Neural crest cell (in vitro differentiated cells): ENCODE data around the gene EHD1. TPM values are rescaled to one million over a fixed set of nuclear protein-coding genes. Genes with fewer than 3 reads are reported as not detected.

Experiments used
- DNase-seq: peaks from one replicate; pipeline ENCODE4 v3.0.0; 2021; ENCODE audit warnings: low read depth, mixed read lengths, low spot score
- H3K27ac Mint-ChIP-seq: one replicate; pipeline ENCODE4 v1.8.0; 2021; ENCODE audit warnings: mild to moderate bottlenecking, mixed read lengths; ENCODE audit not compliant: unreplicated experiment
- H3K27me3 Mint-ChIP-seq: 2 replicates; pipeline ENCODE4 v1.8.0; 2021; ENCODE audit warnings: low read depth, mild to moderate bottlenecking, mixed read lengths
- H3K36me3 Mint-ChIP-seq: 2 replicates; pipeline ENCODE4 v1.8.0; 2021; ENCODE audit warnings: low read depth, mild to moderate bottlenecking, mixed read lengths
- H3K4me1 Mint-ChIP-seq: 2 replicates; pipeline ENCODE4 v1.8.0; 2021; ENCODE audit warnings: mixed read lengths
- H3K4me3 Mint-ChIP-seq: one replicate; pipeline ENCODE4 v1.8.0; 2021; ENCODE audit warnings: mild to moderate bottlenecking, mixed read lengths
- H3K9me3 Mint-ChIP-seq: 2 replicates; pipeline ENCODE4 v1.8.0; 2021; ENCODE audit warnings: mixed read lengths
- total RNA-seq: library from RNA; stranded (reverse); gene quantifications from 2 replicates; pipeline ENCODE4 v1.2.1, GENCODE V29; 2021
- TF ChIP-seq, protein P1 (sequence below): fragments of 200-600 bp; sonication (generic); conservative IDR thresholded peaks from 2 replicates; pipeline ENCODE4 v1.5.0; 2021; ENCODE audit warnings: antibody characterized with exemption, mild to moderate bottlenecking

Gene EHD1
- total RNA-seq, 1 donor from 2014 or later = 74.2 TPM

DNA sequence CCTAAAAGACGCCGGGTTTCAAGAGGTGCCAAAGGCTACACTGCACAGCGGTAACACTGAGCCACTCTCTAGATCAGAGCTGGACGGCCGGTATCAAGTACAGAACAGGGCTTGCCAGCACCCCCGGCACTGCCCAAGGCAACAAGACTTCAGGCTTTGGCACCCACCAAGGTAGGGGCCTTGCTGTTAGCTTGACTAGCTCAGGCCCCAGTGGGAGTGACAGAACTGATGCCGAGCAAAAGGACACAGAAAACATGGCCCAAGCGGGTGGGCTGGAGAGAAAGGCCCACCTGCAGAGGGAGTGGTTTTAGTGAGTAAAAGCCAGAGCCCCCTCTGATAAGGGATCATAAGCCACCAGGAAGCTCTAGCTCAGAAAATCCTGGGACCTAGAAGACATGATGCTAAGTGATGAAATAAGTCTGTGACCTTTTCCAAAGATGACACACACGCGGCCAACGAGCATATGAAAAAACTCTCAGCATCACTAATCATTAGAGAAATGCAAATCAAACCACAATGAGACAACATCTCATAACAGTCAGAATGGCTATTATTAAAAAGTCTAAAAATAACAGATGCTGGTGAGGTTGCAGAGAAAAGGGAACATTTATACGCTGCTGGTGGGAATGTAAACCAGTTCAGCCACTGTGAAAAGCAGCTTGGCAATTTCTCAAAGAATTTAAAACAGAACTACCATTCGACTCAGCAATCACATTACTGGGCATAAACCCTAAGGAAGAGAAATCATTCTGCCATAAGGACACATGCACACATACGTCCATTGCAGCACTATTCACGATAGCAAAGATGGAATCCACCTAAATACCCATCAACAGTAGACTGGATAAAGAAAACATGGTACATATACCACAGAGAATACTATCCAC lies 12.9 kb downstream of the EHD1 start:
- TF ChIP-seq, protein P1, sequence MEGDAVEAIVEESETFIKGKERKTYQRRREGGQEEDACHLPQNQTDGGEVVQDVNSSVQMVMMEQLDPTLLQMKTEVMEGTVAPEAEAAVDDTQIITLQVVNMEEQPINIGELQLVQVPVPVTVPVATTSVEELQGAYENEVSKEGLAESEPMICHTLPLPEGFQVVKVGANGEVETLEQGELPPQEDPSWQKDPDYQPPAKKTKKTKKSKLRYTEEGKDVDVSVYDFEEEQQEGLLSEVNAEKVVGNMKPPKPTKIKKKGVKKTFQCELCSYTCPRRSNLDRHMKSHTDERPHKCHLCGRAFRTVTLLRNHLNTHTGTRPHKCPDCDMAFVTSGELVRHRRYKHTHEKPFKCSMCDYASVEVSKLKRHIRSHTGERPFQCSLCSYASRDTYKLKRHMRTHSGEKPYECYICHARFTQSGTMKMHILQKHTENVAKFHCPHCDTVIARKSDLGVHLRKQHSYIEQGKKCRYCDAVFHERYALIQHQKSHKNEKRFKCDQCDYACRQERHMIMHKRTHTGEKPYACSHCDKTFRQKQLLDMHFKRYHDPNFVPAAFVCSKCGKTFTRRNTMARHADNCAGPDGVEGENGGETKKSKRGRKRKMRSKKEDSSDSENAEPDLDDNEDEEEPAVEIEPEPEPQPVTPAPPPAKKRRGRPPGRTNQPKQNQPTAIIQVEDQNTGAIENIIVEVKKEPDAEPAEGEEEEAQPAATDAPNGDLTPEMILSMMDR = no peak

DNA sequence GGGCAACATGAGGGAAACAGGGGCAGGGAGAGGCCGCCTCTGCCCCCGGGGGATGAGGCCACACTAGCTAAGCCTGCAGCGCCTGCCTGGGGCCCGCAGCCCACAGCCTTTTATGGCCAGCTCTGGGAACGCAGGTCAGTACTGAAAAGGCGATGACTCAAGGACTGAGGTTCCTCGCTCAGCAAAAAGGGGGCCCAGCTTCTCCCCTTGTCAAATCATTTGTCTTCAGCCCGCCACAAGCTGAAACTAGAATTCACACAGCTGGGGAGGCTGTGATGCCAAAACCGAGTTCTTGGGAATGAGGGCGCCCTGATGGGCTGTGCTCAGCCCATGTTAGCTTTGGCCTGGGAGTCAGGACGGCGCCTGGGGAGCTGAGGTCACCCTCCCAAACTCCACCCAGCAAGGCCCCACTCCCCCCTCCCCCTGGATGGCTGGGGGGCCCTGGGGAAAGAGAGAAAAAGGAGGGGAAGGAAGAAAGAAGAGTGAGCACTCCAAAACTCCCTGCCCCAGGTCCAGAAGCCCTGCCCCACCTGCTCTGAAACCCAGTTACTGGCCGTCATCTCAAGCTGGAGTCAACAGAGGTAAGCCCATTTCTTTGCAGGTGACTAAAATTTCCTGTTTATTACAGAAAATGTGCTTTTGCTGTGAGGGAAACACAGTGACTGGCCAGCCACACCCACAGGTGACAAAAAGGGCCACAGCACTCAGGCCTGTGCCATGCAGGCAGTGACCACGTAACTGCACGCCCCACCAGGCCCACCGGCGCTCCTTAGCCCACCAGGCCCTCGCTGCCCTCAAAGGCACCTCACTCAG lies 13.7 kb downstream of the EHD1 start:
- H3K27me3 Mint-ChIP-seq = no peaks in the 10 kb centered on the region
- H3K9me3 Mint-ChIP-seq = no peaks in the 10 kb centered on the region
- peaks cover 3% of the 10 kb centered on the region for H3K36me3 Mint-ChIP-seq
- H3K4me3 Mint-ChIP-seq = no peak overlapping the region
- peak overlapping the region; percentile 50 for H3K27ac Mint-ChIP-seq
- H3K4me1 Mint-ChIP-seq = peaks cover 46% of the 10 kb centered on the region
- TF ChIP-seq, protein P1 = no peak
- no peak for DNase-seq

More for the DNA sequence above, 12.9 kb downstream of the EHD1 start:
- Mint-ChIP-seq H3K36me3 (peaks cover 3% of the 10 kb centered on the region), H3K4me1 (peaks cover 52% of the 10 kb centered on the region), H3K27me3 (no peaks in the 10 kb centered on the region), H3K27ac (no peak overlapping the region), H3K4me3 (no peak overlapping the region), H3K9me3 (no peaks in the 10 kb centered on the region)
- no peak for DNase-seq

DNA sequence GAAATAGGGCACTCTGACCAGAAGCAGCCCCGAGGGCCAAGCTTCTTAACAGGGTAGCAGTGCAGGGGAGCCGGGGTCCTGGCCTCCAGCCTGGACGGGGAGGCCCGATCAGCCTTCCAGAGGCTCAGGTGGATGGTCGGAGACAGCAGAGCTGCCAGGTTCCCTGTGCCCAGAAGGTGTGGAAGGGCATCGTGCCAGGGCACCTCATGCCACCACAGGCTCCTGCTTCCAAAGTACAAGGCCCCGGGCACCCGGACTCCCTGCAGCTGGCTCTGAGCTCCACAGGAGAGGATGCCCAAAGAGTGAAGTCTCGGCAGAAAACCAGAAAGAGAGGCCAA lies 14.3 kb downstream of the EHD1 start:
- peaks cover 46% of the 10 kb centered on the region for H3K4me1 Mint-ChIP-seq
- H3K27me3 Mint-ChIP-seq = no peaks in the 10 kb centered on the region
- H3K36me3 Mint-ChIP-seq = peaks cover 3% of the 10 kb centered on the region
- no peaks in the 10 kb centered on the region for H3K9me3 Mint-ChIP-seq
- TF ChIP-seq, protein P1 = no peak
- no peak for DNase-seq
- no peak overlapping the region for H3K4me3 Mint-ChIP-seq
- H3K27ac Mint-ChIP-seq = no peak overlapping the region

DNA sequence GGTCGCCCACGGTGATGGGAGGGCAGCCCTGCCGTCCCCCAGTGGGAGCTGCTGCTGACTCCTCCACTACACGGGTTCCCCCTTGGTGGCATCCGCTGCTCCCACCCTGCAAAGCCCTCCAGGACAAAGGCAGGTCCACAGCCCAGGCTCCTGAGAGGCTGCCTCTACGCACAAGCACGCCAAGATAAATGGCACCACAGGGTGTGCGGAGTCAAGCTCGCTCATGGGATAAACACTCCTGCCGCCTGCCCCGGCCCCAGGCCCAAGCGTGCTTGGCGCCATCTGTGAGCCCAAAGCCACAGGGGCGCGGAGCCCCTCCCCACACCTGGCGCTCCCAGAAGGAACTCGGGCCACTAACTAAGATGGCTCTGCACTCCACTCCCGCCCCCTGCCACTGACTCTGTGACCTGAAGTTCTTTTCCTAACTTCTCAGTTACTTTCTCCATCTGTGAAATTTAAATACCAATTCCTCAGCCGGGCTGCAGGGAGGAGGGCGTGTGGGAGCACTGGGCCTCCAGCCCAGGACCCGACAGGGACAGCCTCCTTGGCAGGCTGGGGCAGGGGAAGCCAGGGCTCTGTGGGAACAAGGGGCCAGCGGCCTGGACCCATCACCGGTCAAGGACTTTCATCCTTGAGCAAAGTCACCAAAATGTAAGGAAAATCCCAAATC lies 14.9 kb downstream of the EHD1 start:
- peaks cover 44% of the 10 kb centered on the region for H3K4me1 Mint-ChIP-seq
- H3K27ac Mint-ChIP-seq = peak overlapping the region; percentile 91
- no peaks in the 10 kb centered on the region for H3K9me3 Mint-ChIP-seq
- H3K4me3 Mint-ChIP-seq = no peak overlapping the region
- peaks cover 3% of the 10 kb centered on the region for H3K36me3 Mint-ChIP-seq
- TF ChIP-seq, protein P1 = no peak
- H3K27me3 Mint-ChIP-seq = no peaks in the 10 kb centered on the region
- no peak for DNase-seq

DNA sequence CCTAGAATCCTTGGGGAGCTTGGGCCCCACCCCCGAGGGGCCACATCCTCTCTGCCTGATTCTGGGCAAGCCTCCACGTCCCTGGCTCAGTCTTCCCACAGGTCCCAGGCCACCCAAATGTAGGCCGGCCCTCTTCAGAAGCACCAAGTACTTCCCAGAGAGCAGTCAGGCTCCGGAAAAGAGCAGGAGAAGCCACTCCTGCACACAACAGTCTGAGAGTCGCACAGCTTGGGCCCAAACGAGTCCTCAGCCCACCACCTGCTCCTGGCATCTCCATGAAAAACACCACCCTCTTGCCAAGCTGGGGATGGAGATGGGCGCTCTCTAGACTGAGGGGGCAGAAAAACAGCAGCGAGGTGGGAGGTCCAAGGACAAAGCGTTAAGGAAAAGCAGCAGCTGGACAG lies 15.4 kb downstream of the EHD1 start:
- no peaks in the 10 kb centered on the region for H3K27me3 Mint-ChIP-seq
- H3K36me3 Mint-ChIP-seq = peaks cover 3% of the 10 kb centered on the region
- H3K27ac Mint-ChIP-seq = peak overlapping the region; percentile 67
- H3K4me1 Mint-ChIP-seq = peaks cover 41% of the 10 kb centered on the region
- H3K9me3 Mint-ChIP-seq = no peaks in the 10 kb centered on the region
- TF ChIP-seq, protein P1 = no peak
- no peak overlapping the region for H3K4me3 Mint-ChIP-seq
- DNase-seq = no peak
